HFFc6 (cell line): Measurements from ENCODE around the gene TRMT61B. TPM values are rescaled to one million over a fixed set of nuclear protein-coding genes. Genes with fewer than 3 reads are reported as not detected.

ENCODE experiments used
- DNase-seq: peaks from one replicate; pipeline ENCODE4 v3.0.0-alpha.2; 2018
- H3K27ac Mint-ChIP-seq: 2 replicates; pipeline ENCODE4 v1.8.0; 2020; ENCODE audit warnings: mild to moderate bottlenecking, mixed read lengths
- H3K27me3 Mint-ChIP-seq: 2 replicates; pipeline ENCODE4 v1.8.0; 2021; ENCODE audit warnings: mild to moderate bottlenecking, moderate library complexity, mixed read lengths; ENCODE audit not compliant: insufficient read depth
- H3K36me3 Mint-ChIP-seq: 2 replicates; pipeline ENCODE4 v1.8.0; 2021; ENCODE audit warnings: low read depth, mixed read lengths
- H3K4me1 Mint-ChIP-seq: 2 replicates; pipeline ENCODE4 v1.8.0; 2020; ENCODE audit warnings: low read depth, mixed read lengths
- H3K4me3 Mint-ChIP-seq: 2 replicates; pipeline ENCODE4 v1.8.0; 2020; ENCODE audit warnings: mild to moderate bottlenecking, moderate library complexity, mixed read lengths
- H3K9me3 Mint-ChIP-seq: 2 replicates; pipeline ENCODE4 v1.8.0; 2020; ENCODE audit warnings: mild to moderate bottlenecking, mixed read lengths
- total RNA-seq, 6 experiments: library from RNA; stranded (reverse); fragmentation: NEBNext Ultra II Directional; extraction: Animal tissue kit (Norgen Biotek cat#: 25700); gene quantifications; 2 replicates in 1 of 6; 3 replicates in 5 of 6; pipeline ENCODE4 v1.2.3, GENCODE V29; 2021
- TF ChIP-seq, protein P1 (sequence below): fragments of 200-600 bp; sonication (generic); IDR thresholded peaks from 2 replicates; pipeline ENCODE4 v1.5.0; 2021; ENCODE audit warnings: antibody characterized with exemption, mild to moderate bottlenecking

TRMT61B gene
- total RNA-seq, 6 experiments from 2014 or later, result 11.3 to 13.9 (median 12.3) TPM

- peaks cover 2% of the 10 kb centered on the region; the same call in 1 of the 2 replicates for H3K27me3 Mint-ChIP-seq
Observed at GRCh38 chr2:28821295-28821958, 48.7 kb downstream of the TRMT61B start.

DNA sequence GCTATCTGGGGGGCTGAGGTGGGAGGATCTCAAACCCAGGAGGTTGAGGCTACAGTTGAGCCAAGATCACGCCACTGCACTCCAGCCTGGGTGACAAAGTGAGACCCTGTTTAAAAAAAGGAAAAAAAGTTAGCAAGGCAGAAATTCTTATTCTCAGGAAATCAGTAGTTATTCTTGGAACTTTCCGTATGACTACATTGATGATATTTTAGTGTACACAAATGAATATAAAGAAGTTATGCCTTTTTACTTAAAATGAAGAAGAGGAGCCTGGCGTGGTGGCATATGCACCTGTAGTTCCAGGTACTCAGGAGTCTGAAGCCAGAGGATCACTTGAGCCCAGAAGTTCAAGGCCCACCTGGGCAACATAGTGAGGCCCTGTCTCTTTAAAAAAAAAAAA is 52.1 kb downstream of the TRMT61B start:
- TF ChIP-seq, protein P1, sequence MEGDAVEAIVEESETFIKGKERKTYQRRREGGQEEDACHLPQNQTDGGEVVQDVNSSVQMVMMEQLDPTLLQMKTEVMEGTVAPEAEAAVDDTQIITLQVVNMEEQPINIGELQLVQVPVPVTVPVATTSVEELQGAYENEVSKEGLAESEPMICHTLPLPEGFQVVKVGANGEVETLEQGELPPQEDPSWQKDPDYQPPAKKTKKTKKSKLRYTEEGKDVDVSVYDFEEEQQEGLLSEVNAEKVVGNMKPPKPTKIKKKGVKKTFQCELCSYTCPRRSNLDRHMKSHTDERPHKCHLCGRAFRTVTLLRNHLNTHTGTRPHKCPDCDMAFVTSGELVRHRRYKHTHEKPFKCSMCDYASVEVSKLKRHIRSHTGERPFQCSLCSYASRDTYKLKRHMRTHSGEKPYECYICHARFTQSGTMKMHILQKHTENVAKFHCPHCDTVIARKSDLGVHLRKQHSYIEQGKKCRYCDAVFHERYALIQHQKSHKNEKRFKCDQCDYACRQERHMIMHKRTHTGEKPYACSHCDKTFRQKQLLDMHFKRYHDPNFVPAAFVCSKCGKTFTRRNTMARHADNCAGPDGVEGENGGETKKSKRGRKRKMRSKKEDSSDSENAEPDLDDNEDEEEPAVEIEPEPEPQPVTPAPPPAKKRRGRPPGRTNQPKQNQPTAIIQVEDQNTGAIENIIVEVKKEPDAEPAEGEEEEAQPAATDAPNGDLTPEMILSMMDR, result no peak
- Mint-ChIP-seq H3K36me3 (no peaks in the 10 kb centered on the region), H3K27me3 (peaks cover under 1% of the 10 kb centered on the region; the same call in 1 of the 2 replicates)

More at GRCh38 chr2:28821295-28821958, 48.7 kb downstream of the TRMT61B start:
- H3K27ac Mint-ChIP-seq, result no peak overlapping the region
- peak; percentile 46 for DNase-seq
- H3K4me3 Mint-ChIP-seq, result no peak overlapping the region
- TF ChIP-seq, protein P1, result peak; percentile 86
- H3K36me3 Mint-ChIP-seq, result no peaks in the 10 kb centered on the region
- H3K9me3 Mint-ChIP-seq, result no peaks in the 10 kb centered on the region
- H3K4me1 Mint-ChIP-seq, result no peaks in the 10 kb centered on the region

DNA sequence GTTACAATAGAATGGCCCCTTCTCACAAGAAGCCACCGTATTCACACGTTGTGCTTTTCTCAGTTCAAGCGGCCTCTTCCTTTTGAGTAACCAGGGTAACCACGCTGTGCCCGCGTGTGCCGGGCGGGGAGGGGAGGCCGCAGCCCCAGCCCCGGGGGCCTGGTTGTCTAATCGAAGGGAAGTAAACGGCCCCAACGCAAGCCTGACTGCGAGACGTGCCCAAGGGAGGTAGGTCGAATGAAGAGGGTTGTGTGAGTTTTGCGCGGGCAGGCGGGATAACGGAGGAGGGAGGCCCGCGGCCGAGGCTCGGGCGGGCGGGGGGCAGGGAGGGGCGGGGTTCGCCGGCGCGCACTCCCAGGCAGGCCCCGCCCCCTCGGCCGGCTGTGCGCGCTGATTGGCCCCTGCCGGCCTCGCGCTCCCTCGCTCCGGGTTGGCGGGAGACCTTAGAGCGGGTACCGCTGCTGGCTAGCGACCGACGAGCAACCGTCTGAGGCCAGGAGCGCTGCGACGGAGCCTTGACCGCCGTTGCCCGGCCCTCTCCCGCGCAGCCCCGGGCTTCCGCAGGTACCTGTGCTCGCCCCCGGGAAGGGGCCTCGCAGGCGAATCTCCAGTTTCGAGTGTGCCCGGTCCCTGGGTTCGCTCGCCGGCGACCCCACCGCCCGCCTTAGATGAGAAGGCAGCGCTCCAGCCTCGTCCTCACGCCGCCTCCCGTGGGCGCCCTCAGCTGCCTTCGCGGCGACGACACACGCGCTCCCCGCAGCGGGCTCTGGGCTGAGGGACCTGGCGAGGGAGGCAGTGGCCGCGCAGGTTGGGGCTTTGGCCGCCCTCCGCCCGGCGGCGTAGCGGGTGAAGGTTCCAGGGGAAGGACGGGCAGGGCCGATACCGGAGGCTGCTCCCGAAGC is 59.5 kb downstream of the TRMT61B start, which contains the start of gene SPDYA:
Gene SPDYA, plus strand, starts transcription at position 451 of the 902 bp plus-strand sequence. CDS start 5,181 bp downstream, outside the sequence.
- Mint-ChIP-seq H3K4me3 (peak within 1 kb of the TSS; percentile 74), H3K4me1 (0 out of 2 replicates have a peak, but pooled peaks cover 11% of the 10 kb centered on the region), H3K27me3 (peaks cover 6% of the 10 kb centered on the region), H3K36me3 (peaks cover 17% of the 10 kb centered on the region), H3K27ac (peak within 1 kb of the TSS; percentile 66), H3K9me3 (no peaks in the 10 kb centered on the region)
- TF ChIP-seq, protein P1, result no peak
- DNase-seq, result peak; percentile 2

More for the DNA sequence above, 52.1 kb downstream of the TRMT61B start:
- Mint-ChIP-seq H3K9me3 (no peaks in the 10 kb centered on the region), H3K4me1 (no peaks in the 10 kb centered on the region), H3K27ac (no peak overlapping the region), H3K4me3 (no peak overlapping the region)
- DNase-seq, result no peak

DNA sequence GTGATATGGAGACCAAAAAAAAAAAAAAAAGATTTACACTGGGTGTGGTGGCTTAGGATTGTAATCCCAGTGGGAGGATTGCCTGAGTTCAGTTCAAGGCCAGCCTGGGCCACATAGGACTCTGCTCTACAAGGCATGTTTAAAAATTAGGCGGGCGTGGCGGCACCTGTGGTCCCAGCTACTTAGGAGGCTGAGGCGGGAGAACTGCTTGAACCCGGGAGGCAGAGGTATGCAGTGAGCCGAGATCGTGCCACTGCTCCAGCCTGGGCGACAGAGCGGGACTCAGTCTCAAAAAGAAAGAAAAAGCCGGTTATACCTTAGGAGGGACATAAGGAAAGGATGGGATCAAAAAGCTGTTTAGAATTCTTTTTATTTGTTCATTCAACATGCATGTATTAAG is 60.2 kb downstream of the TRMT61B start:
- peak overlapping the region; percentile 74 for H3K4me3 Mint-ChIP-seq

GRCh38 chr2:28802975-28803429 is 67.1 kb downstream of the TRMT61B start:
- Mint-ChIP-seq H3K9me3 (no peaks in the 10 kb centered on the region), H3K4me3 (no peak overlapping the region), H3K27ac (peak overlapping the region; percentile 77), H3K4me1 (peaks cover 34% of the 10 kb centered on the region), H3K27me3 (no peaks in the 10 kb centered on the region), H3K36me3 (peaks cover 19% of the 10 kb centered on the region)
- DNase-seq, result peak; percentile 20
- TF ChIP-seq, protein P1, result no peak

More for the DNA sequence above, 60.2 kb downstream of the TRMT61B start:
- Mint-ChIP-seq H3K9me3 (no peaks in the 10 kb centered on the region), H3K36me3 (peaks cover 17% of the 10 kb centered on the region), H3K27me3 (peaks cover 6% of the 10 kb centered on the region), H3K4me1 (0 out of 2 replicates have a peak, but pooled peaks cover 11% of the 10 kb centered on the region), H3K27ac (peak overlapping the region; percentile 66)
- DNase-seq, result no peak
- TF ChIP-seq, protein P1, result no peak
